A549 (cell line): Measurements from ENCODE around the gene TAF4B. TPM values are rescaled to one million over a fixed set of nuclear protein-coding genes. Genes with fewer than 3 reads are reported as not detected.
A peak's percentile ranks its signal among the peaks of the same experiment; 100 is the strongest.

Source experiments
- ATAC-seq, 2 experiments: fragments of 200-7000 bp in 1 of 2; fragments of >200 bp in 1 of 2; cut with Nextera tagmentation in 1 of 2; cut with Tn5 transposase in 1 of 2; 3 replicates each; pipeline versions ENCODE4 v1.8.0 to v1.9.1; 2018 to 2020; ENCODE audit warnings: mild to moderate bottlenecking in 1 of 2, moderate library complexity in 1 of 2
- CTCF ChIA-PET: fragments of 300-600 bp; sonication (Branson Sonifier 250); formaldehyde crosslinking; extraction: SDS; loops from one replicate; lab custom pipeline; 2021; ENCODE audit warnings: antibody characterized with exemption, inconsistent platforms; lab: Yijun Ruan, JAX
- POLR2A ChIA-PET: fragments of 350-600 bp; formaldehyde crosslinking; extraction: SDS; loops from one replicate; lab custom pipeline; 2021; ENCODE audit warnings: antibody characterized with exemption, inconsistent platforms; lab: Yijun Ruan, JAX
- DNase-seq, 2 experiments: peaks; one replicate each; pipeline versions ENCODE4 v3.0.0 to v3.0.0-alpha.2; 2011 to 2016; ENCODE audit warnings: low read depth in 1 of 2, low spot score in 1 of 2
- FAIRE-seq: peaks from 2 replicates; lab custom pipeline; 2011; peaks lifted over from hg19 to GRCh38; lab: Jason Lieb, UNC
- H3K27ac ChIP-seq, 2 experiments: fragments of >200 bp; sonication (Bioruptor Twin); formaldehyde crosslinking; 3 replicates each; pipeline ENCODE4 v1.5.1; 2016 to 2017
- H3K4me1 ChIP-seq: fragments of >200 bp; sonication (Bioruptor Twin); formaldehyde crosslinking; 3 replicates; pipeline ENCODE4 v1.6.1; 2016
- H3K4me2 ChIP-seq: fragments of >200 bp; sonication (Bioruptor Twin); formaldehyde crosslinking; 3 replicates; pipeline ENCODE4 v1.6.1; 2016
- H3K4me3 ChIP-seq: fragments of >200 bp; sonication (Bioruptor Twin); formaldehyde crosslinking; 3 replicates; pipeline ENCODE4 v1.5.1; 2016
- H3K9me3 ChIP-seq: fragments of >200 bp; sonication (Bioruptor Twin); formaldehyde crosslinking; 3 replicates; pipeline ENCODE4 v1.6.1; 2016
- BHLHE40 ChIP-seq: IDR thresholded peaks from 2 replicates; pipeline ENCODE4 v1.6.1; 2012; ENCODE audit warnings: low read depth, low read length, inconsistent platforms
- EHF ChIP-seq: fragments of 250-450 bp; sonication (Bioruptor Pico); IDR thresholded peaks from 2 replicates; pipeline ENCODE4 v1.5.0; 2020; ENCODE audit warnings: mild to moderate bottlenecking
- FOXS1 ChIP-seq: fragments of 250-450 bp; sonication (Bioruptor Pico); IDR thresholded peaks from 2 replicates; pipeline ENCODE4 v1.5.0; 2020; ENCODE audit warnings: mild to moderate bottlenecking, moderate library complexity
- HDAC2 ChIP-seq: fragments of 200-600 bp; sonication (generic); IDR thresholded peaks from 2 replicates; pipeline ENCODE4 v1.6.1; 2016
- JUNB ChIP-seq: fragments of >200 bp; sonication (Bioruptor Twin); formaldehyde crosslinking; IDR thresholded peaks from 2 replicates; pipeline ENCODE4 v1.6.1; 2016
- KDM1A ChIP-seq: fragments of 200-600 bp; sonication (generic); IDR thresholded peaks from 2 replicates; pipeline ENCODE4 v1.6.1; 2016; ENCODE audit warnings: low read depth, mild to moderate bottlenecking
- NPAS2 ChIP-seq: fragments of 250-450 bp; sonication (Bioruptor Pico); IDR thresholded peaks from 2 replicates; pipeline ENCODE4 v1.8.0; 2022; ENCODE audit warnings: mild to moderate bottlenecking, moderate library complexity, borderline replicate concordance
- NR3C1 ChIP-seq: fragments of >200 bp; sonication (Bioruptor Twin); formaldehyde crosslinking; IDR thresholded peaks from 3 replicates; pipeline ENCODE4 v1.6.1; 2017
- RAD21 ChIP-seq, 2 experiments: fragments of >200 bp in 1 of 2; sonication (Bioruptor Twin) in 1 of 2; formaldehyde crosslinking in 1 of 2; IDR thresholded peaks in 1 of 2; conservative IDR thresholded peaks in 1 of 2; 2 replicates in 1 of 2; 3 replicates in 1 of 2; pipeline ENCODE4 v1.6.1; 2012 to 2018; ENCODE audit warnings: inconsistent platforms in 1 of 2
- SMC3 ChIP-seq: fragments of >200 bp; sonication (Bioruptor Twin); formaldehyde crosslinking; IDR thresholded peaks from 3 replicates; pipeline ENCODE4 v1.6.1; 2018; ENCODE audit warnings: inconsistent platforms
- WGBS: methylation state at CpG from one replicate; pipeline ENCODE4 v1.1.6; 2017; ENCODE audit errors: missing lambda C conversion rate; 5-methylcytosine and 5-hydroxymethylcytosine counted together
- polyA plus RNA-seq, 4 experiments: library from polyadenylated mRNA; depleted of rRNA in 3 of 4; stranded (reverse); fragments of >200 nt; fragmentation: RNase III in 1 of 4; extraction: RNeasy Plus Mini Kit Qiagen cat#74134 plus additional on column Dnase treatment in 1 of 4; gene quantifications; 2 replicates in 3 of 4; 3 replicates in 1 of 4; pipeline ENCODE4 v1.2.3, GENCODE V29; 2011 to 2017
- TF ChIP-seq, protein P1 (sequence below): fragments of >200 bp; sonication (Bioruptor Twin); formaldehyde crosslinking; IDR thresholded peaks from 3 replicates; pipeline ENCODE4 v1.5.1; 2016
- TF ChIP-seq, protein P2 (sequence below): fragments of 150-350 bp; IDR thresholded peaks from 2 replicates; pipeline ENCODE4 v1.6.1; 2014; ENCODE audit warnings: low read depth, mild to moderate bottlenecking, low read length
- TF ChIP-seq, protein P3 (sequence below): fragments of 250-450 bp; sonication (Bioruptor Pico); IDR thresholded peaks from 2 replicates; pipeline ENCODE4 v1.5.0; 2021; ENCODE audit warnings: mild to moderate bottlenecking, moderate library complexity, borderline replicate concordance

TAF4B gene
- polyA plus RNA-seq, 2 of the 4 experiments (the other 2 are of a cell fraction) = 2.5 to 5.6 TPM

DNA sequence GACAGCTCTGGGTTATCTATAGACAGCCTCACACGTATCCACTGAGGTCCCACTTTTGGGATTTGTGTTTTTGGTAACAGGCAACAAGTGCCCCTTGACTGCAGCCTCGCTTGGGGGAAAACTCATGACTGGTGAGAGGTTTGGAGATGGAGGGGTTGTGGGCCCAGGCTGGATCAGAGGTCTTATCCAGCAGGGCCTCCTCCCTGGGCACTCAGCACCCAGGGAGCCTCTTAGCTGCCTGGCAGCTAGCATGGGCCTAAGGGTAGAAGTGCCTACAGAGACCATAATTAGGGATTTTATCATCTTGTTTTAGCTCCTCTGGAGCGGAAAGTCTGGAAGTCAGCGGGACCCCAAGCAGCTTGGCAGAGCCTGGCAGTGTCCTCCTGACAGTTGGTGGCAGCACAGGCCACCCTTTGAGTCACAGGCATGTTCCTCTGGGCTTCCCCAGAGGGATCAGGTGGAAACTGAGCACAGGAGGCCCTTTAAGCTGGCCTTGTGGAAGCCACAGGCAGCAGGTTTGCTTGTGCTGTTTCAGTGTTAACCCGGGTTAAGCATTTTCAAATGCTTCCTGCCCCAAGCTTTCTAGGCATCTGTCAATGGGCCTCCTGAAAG, 179.1 kb downstream of the TAF4B start:
- no peak overlapping the region for H3K4me2 ChIP-seq
- WGBS = 47% methylated on average over 4 of the region's 5 CpGs
- no peak overlapping the region for H3K4me3 ChIP-seq
- TF ChIP-seq, protein P1, sequence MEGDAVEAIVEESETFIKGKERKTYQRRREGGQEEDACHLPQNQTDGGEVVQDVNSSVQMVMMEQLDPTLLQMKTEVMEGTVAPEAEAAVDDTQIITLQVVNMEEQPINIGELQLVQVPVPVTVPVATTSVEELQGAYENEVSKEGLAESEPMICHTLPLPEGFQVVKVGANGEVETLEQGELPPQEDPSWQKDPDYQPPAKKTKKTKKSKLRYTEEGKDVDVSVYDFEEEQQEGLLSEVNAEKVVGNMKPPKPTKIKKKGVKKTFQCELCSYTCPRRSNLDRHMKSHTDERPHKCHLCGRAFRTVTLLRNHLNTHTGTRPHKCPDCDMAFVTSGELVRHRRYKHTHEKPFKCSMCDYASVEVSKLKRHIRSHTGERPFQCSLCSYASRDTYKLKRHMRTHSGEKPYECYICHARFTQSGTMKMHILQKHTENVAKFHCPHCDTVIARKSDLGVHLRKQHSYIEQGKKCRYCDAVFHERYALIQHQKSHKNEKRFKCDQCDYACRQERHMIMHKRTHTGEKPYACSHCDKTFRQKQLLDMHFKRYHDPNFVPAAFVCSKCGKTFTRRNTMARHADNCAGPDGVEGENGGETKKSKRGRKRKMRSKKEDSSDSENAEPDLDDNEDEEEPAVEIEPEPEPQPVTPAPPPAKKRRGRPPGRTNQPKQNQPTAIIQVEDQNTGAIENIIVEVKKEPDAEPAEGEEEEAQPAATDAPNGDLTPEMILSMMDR = peak; percentile 59
- TF ChIP-seq NR3C1 = no peak
- peak; percentile 85 to 87 for TF ChIP-seq RAD21 (conservative IDR thresholded peaks at IDR 0.05 in 1 of 2, IDR thresholded peaks at IDR 0.05 in 1 of 2)
- peak; percentile 82 for TF ChIP-seq SMC3
- TF ChIP-seq, protein P2, sequence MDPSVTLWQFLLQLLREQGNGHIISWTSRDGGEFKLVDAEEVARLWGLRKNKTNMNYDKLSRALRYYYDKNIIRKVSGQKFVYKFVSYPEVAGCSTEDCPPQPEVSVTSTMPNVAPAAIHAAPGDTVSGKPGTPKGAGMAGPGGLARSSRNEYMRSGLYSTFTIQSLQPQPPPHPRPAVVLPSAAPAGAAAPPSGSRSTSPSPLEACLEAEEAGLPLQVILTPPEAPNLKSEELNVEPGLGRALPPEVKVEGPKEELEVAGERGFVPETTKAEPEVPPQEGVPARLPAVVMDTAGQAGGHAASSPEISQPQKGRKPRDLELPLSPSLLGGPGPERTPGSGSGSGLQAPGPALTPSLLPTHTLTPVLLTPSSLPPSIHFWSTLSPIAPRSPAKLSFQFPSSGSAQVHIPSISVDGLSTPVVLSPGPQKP = no peak
- FAIRE-seq = no peak
- peak overlapping the region; percentile 70 to 79 for H3K27ac ChIP-seq
- ChIA-PET CTCF (interaction anchor here (0.6 to 3.9 kb wide), 34 partner anchors 9 to 589 kb away, joined by 3 to 16 read pairs (median 4); partner anchors contain the start of gene KCTD1), POLR2A (no interaction called here)
- ATAC-seq = peak; percentile 90 to 95
- H3K4me1 ChIP-seq = peaks cover 8% of the 10 kb centered on the region; the same call in 2 of the 3 replicates
- H3K9me3 ChIP-seq = no peaks in the 10 kb centered on the region
- peak; percentile 32 to 68 for DNase-seq

DNA sequence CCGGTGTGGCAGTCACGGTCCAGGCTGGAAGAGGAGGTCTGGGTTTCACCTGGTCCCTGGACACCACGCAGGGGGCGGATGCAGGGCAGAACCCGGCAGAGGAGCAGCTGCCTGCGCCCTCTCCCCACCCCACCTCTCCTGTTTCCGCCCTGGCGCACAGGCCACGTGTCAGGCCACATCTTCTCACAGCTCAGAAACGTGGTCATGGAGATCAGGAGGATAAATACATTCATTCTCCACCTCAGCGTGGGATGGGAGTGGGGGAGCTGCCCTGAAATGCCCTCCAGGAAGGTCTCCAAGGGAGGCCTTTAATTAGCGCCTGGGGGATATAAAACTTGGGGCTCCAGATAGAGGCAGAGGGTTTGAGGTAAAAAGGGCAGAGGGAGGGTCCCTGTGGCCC, 180.1 kb downstream of the TAF4B start:
- ChIA-PET CTCF (interaction anchor here (0.7 to 3.9 kb wide), 13 partner anchors 10 to 248 kb away, joined by 3 to 16 read pairs (median 4); no protein-coding TSS in a partner anchor), POLR2A (no interaction called here)
- peak overlapping the region; percentile 70 to 79; a peak in 5 of 6 replicates for H3K27ac ChIP-seq
- peaks cover 8% of the 10 kb centered on the region; the same call in 2 of the 3 replicates for H3K4me1 ChIP-seq
- 94% methylated on average over 7 of the region's 12 CpGs for WGBS
- H3K9me3 ChIP-seq = no peaks in the 10 kb centered on the region
- TF ChIP-seq, protein P2 = no peak
- no peak for TF ChIP-seq NPAS2 (CRISPR knock-in tag)
- TF ChIP-seq, all 56 proteins: peak for 0
- Histone ChIP-seq H3K4me2 (no peak overlapping the region), H3K4me3 (no peak overlapping the region)
- no peak for DNase-seq
- FAIRE-seq = no peak
- ATAC-seq = peak in 1 of 2 experiments; percentile 23; a peak in 1 of 6 replicates

DNA sequence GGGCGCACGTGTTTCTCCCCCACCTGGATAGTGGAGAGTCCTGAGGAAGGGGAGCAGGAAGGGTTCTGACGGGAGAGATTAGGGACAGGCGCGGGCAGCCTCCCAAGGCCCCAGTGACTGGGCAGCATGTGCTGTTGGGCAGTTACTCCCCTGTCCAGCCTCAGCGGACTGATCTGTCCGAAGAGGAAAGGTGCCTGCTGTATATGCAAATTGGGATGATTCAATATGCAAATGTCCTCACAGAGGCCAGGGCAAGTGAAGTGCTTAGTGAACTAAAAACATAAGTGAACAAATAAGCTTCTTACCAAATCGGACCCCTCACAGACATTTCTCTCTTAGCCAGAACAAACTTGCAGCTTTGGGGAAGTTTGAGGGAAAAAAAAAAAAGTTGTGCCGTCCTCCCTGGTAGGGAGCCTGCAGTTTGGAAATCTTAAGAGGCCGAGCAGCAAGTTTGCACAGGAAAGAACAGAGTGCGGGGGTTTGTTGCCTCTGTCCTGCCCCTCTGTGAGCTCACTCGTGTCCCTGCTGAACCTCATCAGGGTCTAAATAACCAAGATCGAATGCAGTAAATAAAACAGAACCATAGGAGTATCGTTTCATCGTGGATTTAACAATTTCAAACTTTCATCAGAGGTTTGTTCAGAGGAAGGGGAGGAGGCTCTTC, 180.7 kb downstream of the TAF4B start:
- no peak for FAIRE-seq
- 94% methylated on average over 15 of the region's 15 CpGs for WGBS
- Histone ChIP-seq H3K4me2 (no peak overlapping the region), H3K9me3 (no peaks in the 10 kb centered on the region), H3K4me1 (peaks cover 8% of the 10 kb centered on the region; the same call in 2 of the 3 replicates), H3K4me3 (no peak overlapping the region), H3K27ac (peak overlapping the region; percentile 70 to 79; a peak in 5 of 6 replicates)
- no peak for DNase-seq
- ChIA-PET CTCF (interaction anchor here (0.8 to 3.9 kb wide), 6 partner anchors 19 to 243 kb away, joined by 3 to 16 read pairs (median 9); no protein-coding TSS in a partner anchor), POLR2A (no interaction called here)
- ATAC-seq = no peak
- no peak for TF ChIP-seq FOXS1 (CRISPR knock-in tag)

DNA sequence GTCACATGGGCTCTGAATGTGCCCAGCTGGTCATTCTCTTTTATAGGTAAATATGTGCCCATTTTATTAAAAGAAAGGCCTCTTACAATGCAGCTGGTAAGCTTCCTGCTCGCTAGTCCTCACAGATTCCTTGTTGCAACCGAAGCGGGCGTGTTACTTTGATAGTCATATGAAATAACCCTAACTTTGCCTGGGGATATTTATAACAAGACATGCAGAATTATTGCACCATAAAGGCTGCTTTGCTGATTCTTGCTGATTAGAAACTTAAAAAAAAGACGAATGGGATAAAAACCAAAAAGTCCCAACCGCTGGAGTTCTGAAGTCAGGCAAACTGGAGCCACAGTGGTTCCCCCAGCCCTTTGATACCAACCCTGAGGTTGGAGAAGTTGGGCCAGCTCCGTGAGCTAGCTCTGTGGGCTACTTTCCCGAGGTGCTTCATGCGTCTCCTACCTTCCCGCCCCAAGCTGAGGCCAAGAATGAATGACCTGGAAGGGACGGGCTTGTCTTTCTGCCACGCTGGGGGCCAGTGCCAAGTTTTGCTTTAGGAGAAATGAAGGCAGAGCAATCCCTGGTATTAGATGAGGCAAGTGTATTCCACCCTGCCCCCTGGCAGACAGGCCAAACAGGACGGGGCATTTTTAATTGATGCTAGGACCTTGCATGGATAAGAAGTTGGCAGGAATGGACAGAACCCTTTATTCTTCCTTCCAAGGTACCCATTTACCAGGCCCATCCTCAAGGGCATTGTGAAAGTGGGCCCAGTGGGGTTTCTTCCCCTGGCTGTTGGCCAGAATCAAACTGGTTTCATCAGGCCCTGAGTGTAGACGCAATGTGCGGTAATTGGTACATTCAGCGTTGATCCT, 181.7 kb downstream of the TAF4B start:
- ChIA-PET POLR2A (no interaction called here), CTCF (interaction anchor here (0.8 to 1.3 kb wide), 2 partner anchors 48 to 97 kb away, joined by 3 read pairs; no protein-coding TSS in a partner anchor)
- WGBS = 91% methylated on average over 16 of the region's 16 CpGs
- Histone ChIP-seq H3K4me2 (no peak overlapping the region), H3K4me1 (peaks cover 8% of the 10 kb centered on the region; the same call in 2 of the 3 replicates), H3K4me3 (no peak overlapping the region), H3K27ac (peak overlapping the region in 1 of 2 experiments; percentile 56; a peak in 4 of 6 replicates), H3K9me3 (no peaks in the 10 kb centered on the region)
- TF ChIP-seq KDM1A (no peak), HDAC2 (no peak), JUNB (no peak), BHLHE40 (no peak), NPAS2 (CRISPR knock-in tag) (no peak), RAD21 (conservative IDR thresholded peaks at IDR 0.05 in 1 of 2, IDR thresholded peaks at IDR 0.05 in 1 of 2) (no peak), EHF (CRISPR knock-in tag) (no peak)
- TF ChIP-seq, protein P3, sequence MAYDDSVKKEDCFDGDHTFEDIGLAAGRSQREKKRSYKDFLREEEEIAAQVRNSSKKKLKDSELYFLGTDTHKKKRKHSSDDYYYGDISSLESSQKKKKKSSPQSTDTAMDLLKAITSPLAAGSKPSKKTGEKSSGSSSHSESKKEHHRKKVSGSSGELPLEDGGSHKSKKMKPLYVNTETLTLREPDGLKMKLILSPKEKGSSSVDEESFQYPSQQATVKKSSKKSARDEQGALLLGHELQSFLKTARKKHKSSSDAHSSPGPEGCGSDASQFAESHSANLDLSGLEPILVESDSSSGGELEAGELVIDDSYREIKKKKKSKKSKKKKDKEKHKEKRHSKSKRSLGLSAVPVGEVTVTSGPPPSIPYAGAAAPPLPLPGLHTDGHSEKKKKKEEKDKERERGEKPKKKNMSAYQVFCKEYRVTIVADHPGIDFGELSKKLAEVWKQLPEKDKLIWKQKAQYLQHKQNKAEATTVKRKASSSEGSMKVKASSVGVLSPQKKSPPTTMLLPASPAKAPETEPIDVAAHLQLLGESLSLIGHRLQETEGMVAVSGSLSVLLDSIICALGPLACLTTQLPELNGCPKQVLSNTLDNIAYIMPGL (CRISPR knock-in tag) = no peak
- no peak for ATAC-seq
- FAIRE-seq = no peak
- DNase-seq = no peak
